ENCODE data around the gene LARP1.

- TF ChIP-seq ZNF8 (CRISPR knock-in tag; IDR thresholded peaks at IDR 0.05) (no peak), ARNTL (CRISPR knock-in tag; IDR thresholded peaks at IDR 0.05; ENCODE audit: borderline replicate concordance, low read depth) (no peak), ESRRG (CRISPR knock-in tag; IDR thresholded peaks at IDR 0.05) (no peak), TCF4 (CRISPR knock-in tag; IDR thresholded peaks at IDR 0.05; ENCODE audit: borderline replicate concordance) (no peak), ZNF565 (CRISPR knock-in tag; conservative IDR thresholded peaks at IDR 0.05; ENCODE audit: low read depth) (no peak), ZNF70 (CRISPR knock-in tag; IDR thresholded peaks at IDR 0.05) (no peak), ZFP3 (CRISPR knock-in tag; IDR thresholded peaks at IDR 0.05) (no peak), GLIS3 (CRISPR knock-in tag; IDR thresholded peaks at IDR 0.05) (no peak), ZFP30 (CRISPR knock-in tag; IDR thresholded peaks at IDR 0.05) (no peak), OSR1 (CRISPR knock-in tag; IDR thresholded peaks at IDR 0.05) (no peak), RARB (CRISPR knock-in tag; IDR thresholded peaks at IDR 0.05) (no peak), TSHZ2 (CRISPR knock-in tag; IDR thresholded peaks at IDR 0.05) (no peak)
- TF ChIP-seq, protein P1, sequence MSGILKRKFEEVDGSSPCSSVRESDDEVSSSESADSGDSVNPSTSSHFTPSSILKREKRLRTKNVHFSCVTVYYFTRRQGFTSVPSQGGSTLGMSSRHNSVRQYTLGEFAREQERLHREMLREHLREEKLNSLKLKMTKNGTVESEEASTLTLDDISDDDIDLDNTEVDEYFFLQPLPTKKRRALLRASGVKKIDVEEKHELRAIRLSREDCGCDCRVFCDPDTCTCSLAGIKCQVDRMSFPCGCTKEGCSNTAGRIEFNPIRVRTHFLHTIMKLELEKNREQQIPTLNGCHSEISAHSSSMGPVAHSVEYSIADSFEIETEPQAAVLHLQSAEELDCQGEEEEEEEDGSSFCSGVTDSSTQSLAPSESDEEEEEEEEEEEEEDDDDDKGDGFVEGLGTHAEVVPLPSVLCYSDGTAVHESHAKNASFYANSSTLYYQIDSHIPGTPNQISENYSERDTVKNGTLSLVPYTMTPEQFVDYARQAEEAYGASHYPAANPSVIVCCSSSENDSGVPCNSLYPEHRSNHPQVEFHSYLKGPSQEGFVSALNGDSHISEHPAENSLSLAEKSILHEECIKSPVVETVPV (CRISPR knock-in tag; IDR thresholded peaks at IDR 0.05) = no peak
- TF ChIP-seq, protein P2, sequence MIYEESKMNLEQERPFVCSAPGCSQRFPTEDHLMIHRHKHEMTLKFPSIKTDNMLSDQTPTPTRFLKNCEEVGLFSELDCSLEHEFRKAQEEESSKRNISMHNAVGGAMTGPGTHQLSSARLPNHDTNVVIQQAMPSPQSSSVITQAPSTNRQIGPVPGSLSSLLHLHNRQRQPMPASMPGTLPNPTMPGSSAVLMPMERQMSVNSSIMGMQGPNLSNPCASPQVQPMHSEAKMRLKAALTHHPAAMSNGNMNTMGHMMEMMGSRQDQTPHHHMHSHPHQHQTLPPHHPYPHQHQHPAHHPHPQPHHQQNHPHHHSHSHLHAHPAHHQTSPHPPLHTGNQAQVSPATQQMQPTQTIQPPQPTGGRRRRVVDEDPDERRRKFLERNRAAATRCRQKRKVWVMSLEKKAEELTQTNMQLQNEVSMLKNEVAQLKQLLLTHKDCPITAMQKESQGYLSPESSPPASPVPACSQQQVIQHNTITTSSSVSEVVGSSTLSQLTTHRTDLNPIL (CRISPR knock-in tag; IDR thresholded peaks at IDR 0.05; ENCODE audit: low read depth) = no peak
These were observed 95.3 kb downstream of the LARP1 start, which contains the start of gene FAXDC2 for GRCh38 chr5:154850255-154851062.
